ENCODE data around the gene ETFA.

DNA sequence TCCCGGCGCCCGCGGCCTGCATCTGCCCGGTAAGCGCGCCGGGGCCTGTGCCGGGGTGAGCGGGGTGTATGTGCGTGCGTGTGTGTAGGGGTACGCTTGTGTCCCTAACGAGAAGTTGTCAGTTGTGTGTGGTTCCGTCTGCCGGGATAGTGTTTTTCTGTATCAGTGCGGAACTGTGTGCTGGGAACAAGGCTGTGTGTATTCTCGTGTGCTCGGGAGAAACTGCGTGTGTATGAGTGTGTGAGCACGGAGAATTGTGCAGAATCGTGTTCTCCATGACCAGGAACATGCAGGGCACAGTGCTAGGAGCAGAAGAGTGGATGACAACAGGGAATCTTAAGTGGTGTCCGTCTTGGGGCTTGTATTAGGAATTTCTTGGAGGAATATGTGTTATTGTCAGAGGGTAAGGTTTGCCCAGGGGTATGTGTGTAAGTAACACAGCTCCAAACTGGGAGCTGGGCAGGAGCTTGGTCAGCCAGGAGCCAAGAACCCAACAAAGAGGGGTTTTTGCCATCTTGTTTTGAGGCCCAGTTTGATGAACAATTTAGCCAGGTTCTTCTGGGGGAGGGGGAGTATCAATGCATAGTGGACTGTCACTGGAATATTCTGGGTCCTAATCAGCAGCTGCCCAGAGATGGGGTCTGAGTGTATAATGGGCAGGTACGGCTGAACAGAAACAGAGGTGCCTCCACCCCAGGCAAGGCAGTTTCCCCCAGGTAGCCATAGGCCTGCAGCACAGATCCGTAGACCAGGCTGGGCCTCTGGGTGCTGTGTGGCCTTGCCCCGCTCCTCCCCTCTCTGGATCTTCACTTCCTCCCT lies 27.4 kb upstream of the ETFA start:
- no peak for TF ChIP-seq POLR2A (IDR thresholded peaks at IDR 0.05)
- TF ChIP-seq, protein P1, sequence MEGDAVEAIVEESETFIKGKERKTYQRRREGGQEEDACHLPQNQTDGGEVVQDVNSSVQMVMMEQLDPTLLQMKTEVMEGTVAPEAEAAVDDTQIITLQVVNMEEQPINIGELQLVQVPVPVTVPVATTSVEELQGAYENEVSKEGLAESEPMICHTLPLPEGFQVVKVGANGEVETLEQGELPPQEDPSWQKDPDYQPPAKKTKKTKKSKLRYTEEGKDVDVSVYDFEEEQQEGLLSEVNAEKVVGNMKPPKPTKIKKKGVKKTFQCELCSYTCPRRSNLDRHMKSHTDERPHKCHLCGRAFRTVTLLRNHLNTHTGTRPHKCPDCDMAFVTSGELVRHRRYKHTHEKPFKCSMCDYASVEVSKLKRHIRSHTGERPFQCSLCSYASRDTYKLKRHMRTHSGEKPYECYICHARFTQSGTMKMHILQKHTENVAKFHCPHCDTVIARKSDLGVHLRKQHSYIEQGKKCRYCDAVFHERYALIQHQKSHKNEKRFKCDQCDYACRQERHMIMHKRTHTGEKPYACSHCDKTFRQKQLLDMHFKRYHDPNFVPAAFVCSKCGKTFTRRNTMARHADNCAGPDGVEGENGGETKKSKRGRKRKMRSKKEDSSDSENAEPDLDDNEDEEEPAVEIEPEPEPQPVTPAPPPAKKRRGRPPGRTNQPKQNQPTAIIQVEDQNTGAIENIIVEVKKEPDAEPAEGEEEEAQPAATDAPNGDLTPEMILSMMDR (IDR thresholded peaks at IDR 0.05): no peak
- TF ChIP-seq EP300 (IDR thresholded peaks at IDR 0.05): no peak
- TF ChIP-seq POLR2AphosphoS5 (IDR thresholded peaks at IDR 0.05): no peak

Measured in sigmoid colon (tissue), 4 donors.